ENCODE data around the gene EFCAB14.
A peak's percentile ranks its signal among the peaks of the same experiment; 100 is the strongest.

- TF ChIP-seq CTCF (IDR thresholded peaks at IDR 0.05) (peak in 2 of 6 experiments; percentile 15 to 28), POLR2A (IDR thresholded peaks at IDR 0.05) (peak in 2 of 4 donors; percentile 44 to 60), EP300 (IDR thresholded peaks at IDR 0.05) (no peak)
Observed at GRCh38 chr1:46667782-46668760, 50.8 kb downstream of the EFCAB14 start, which contains the start of gene ATPAF1.

Data from upper lobe of left lung (tissue), 4 donors.